HEK293 (cell line): Measurements from ENCODE around the gene GSG1L.

Experiments used
- ZFP37 ChIP-seq: fragments of 450-650 bp; formaldehyde crosslinking; IDR thresholded peaks from 2 replicates; pipeline ENCODE4 v1.5.1; 2016; ENCODE audit warnings: missing biosample characterization, missing genetic modification characterization
- ZNF362 ChIP-seq: fragments of 450-650 bp; formaldehyde crosslinking; IDR thresholded peaks from 2 replicates; pipeline ENCODE4 v1.5.1; 2016; ENCODE audit warnings: missing biosample characterization, missing genetic modification characterization
- TF ChIP-seq, protein P1 (sequence below): fragments of 450-650 bp; formaldehyde crosslinking; IDR thresholded peaks from 2 replicates; pipeline ENCODE4 v1.5.1; 2016; ENCODE audit warnings: missing biosample characterization, missing genetic modification characterization
- TF ChIP-seq, protein P2 (sequence below): fragments of 450-650 bp; formaldehyde crosslinking; IDR thresholded peaks from 2 replicates; pipeline ENCODE4 v1.5.1; 2016; ENCODE audit warnings: missing biosample characterization, missing genetic modification characterization
- TF ChIP-seq, protein P3 (sequence below): fragments of 450-650 bp; formaldehyde crosslinking; IDR thresholded peaks from 2 replicates; pipeline ENCODE4 v1.5.1; 2016; ENCODE audit warnings: missing biosample characterization, missing genetic modification characterization, borderline replicate concordance

DNA sequence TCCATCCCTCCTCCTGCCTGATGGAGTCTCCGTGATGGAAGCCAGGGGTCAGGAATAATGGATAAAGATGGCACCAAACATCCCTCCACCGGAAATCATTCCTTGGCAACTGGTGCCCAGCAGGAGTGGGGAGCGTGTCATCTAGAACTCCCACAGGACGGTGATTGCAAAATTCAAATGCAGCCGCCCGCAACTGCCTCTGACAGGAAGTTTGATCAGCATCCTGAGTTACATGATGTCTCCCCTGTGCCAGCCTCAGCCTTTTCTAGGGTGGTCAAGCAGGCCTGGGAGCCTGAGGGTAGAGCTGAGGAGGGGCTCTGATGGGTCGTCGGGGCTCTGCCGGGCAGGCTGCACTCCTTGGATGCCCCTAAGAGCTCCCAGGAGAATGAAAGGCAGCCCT is 52.8 kb downstream of the GSG1L start:
- TF ChIP-seq, protein P1, sequence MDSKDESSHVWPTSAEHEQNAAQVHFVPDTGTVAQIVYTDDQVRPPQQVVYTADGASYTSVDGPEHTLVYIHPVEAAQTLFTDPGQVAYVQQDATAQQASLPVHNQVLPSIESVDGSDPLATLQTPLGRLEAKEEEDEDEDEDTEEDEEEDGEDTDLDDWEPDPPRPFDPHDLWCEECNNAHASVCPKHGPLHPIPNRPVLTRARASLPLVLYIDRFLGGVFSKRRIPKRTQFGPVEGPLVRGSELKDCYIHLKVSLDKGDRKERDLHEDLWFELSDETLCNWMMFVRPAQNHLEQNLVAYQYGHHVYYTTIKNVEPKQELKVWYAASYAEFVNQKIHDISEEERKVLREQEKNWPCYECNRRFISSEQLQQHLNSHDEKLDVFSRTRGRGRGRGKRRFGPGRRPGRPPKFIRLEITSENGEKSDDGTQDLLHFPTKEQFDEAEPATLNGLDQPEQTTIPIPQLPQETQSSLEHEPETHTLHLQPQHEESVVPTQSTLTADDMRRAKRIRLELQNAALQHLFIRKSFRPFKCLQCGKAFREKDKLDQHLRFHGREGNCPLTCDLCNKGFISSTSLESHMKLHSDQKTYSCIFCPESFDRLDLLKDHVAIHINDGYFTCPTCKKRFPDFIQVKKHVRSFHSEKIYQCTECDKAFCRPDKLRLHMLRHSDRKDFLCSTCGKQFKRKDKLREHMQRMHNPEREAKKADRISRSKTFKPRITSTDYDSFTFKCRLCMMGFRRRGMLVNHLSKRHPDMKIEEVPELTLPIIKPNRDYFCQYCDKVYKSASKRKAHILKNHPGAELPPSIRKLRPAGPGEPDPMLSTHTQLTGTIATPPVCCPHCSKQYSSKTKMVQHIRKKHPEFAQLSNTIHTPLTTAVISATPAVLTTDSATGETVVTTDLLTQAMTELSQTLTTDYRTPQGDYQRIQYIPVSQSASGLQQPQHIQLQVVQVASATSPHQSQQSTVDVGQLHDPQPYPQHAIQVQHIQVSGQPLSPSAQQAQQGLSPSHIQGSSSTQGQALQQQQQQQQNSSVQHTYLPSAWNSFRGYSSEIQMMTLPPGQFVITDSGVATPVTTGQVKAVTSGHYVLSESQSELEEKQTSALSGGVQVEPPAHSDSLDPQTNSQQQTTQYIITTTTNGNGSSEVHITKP (tag by site-specific recombination), result no peak
- TF ChIP-seq ZFP37 (tag by site-specific recombination) (no peak), ZNF362 (tag by site-specific recombination) (no peak)
- TF ChIP-seq, protein P2, sequence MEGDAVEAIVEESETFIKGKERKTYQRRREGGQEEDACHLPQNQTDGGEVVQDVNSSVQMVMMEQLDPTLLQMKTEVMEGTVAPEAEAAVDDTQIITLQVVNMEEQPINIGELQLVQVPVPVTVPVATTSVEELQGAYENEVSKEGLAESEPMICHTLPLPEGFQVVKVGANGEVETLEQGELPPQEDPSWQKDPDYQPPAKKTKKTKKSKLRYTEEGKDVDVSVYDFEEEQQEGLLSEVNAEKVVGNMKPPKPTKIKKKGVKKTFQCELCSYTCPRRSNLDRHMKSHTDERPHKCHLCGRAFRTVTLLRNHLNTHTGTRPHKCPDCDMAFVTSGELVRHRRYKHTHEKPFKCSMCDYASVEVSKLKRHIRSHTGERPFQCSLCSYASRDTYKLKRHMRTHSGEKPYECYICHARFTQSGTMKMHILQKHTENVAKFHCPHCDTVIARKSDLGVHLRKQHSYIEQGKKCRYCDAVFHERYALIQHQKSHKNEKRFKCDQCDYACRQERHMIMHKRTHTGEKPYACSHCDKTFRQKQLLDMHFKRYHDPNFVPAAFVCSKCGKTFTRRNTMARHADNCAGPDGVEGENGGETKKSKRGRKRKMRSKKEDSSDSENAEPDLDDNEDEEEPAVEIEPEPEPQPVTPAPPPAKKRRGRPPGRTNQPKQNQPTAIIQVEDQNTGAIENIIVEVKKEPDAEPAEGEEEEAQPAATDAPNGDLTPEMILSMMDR (tag by site-specific recombination), result no peak
- TF ChIP-seq, protein P3, sequence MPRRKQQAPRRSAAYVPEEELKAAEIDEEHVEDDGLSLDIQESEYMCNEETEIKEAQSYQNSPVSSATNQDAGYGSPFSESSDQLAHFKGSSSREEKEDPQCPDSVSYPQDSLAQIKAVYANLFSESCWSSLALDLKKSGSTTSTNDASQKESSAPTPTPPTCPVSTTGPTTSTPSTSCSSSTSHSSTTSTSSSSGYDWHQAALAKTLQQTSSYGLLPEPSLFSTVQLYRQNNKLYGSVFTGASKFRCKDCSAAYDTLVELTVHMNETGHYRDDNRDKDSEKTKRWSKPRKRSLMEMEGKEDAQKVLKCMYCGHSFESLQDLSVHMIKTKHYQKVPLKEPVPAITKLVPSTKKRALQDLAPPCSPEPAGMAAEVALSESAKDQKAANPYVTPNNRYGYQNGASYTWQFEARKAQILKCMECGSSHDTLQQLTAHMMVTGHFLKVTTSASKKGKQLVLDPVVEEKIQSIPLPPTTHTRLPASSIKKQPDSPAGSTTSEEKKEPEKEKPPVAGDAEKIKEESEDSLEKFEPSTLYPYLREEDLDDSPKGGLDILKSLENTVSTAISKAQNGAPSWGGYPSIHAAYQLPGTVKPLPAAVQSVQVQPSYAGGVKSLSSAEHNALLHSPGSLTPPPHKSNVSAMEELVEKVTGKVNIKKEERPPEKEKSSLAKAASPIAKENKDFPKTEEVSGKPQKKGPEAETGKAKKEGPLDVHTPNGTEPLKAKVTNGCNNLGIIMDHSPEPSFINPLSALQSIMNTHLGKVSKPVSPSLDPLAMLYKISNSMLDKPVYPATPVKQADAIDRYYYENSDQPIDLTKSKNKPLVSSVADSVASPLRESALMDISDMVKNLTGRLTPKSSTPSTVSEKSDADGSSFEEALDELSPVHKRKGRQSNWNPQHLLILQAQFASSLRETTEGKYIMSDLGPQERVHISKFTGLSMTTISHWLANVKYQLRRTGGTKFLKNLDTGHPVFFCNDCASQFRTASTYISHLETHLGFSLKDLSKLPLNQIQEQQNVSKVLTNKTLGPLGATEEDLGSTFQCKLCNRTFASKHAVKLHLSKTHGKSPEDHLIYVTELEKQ, result no peak
